ENCODE measurements around the gene IARS1.

Gene IARS1

GRCh38 chr9:92325269-92325990 lies 31.9 kb upstream of the IARS1 start, which contains the start of the genes CENPP and NOL8:
CENPP (plus strand) TSS chr9:92325953.
NOL8 (minus strand) TSS chr9:92325350; CDS start chr9:92324161, 1,189 bp downstream.
- peak within 1 kb of the TSS; percentile 86 for H3K4me2 ChIP-seq (ENCODE audit: insufficient read depth, low read length, poor library complexity, severe bottlenecking)
- peak within 1 kb of the TSS; percentile 31 for H2BK5ac ChIP-seq (ENCODE audit: low read length)
- peaks cover 0 to 31% of the 10 kb centered on the region in 2 donors for H3K36me3 ChIP-seq (replicated peaks in 1 of 2; ENCODE audit: control insufficient read depth in 2 of 2, insufficient read depth in 2 of 2, low read length in 2 of 2)
- no peak within 1 kb of the TSS for H3K14ac ChIP-seq (ENCODE audit: low read length)
- no peak within 1 kb of the TSS for H2BK120ac ChIP-seq (ENCODE audit: low read depth, low read length)
- H3K27ac ChIP-seq (replicated peaks; ENCODE audit: low read length), result peak within 1 kb of the TSS; percentile 76
- peak within 1 kb of the TSS; percentile 72 to 85 for H3K4me3 ChIP-seq (ENCODE audit: low read length in 2 of 2)
- H4K8ac ChIP-seq (ENCODE audit: low read depth, low read length), result no peak within 1 kb of the TSS
- peak within 1 kb of the TSS; percentile 94 for H3K9ac ChIP-seq (ENCODE audit: low read depth, low read length, poor library complexity)
- no peak within 1 kb of the TSS for H2AK5ac ChIP-seq (ENCODE audit: low read depth, low read length)
- no peak within 1 kb of the TSS for H4K91ac ChIP-seq (ENCODE audit: low read depth, low read length, poor library complexity)
- H3K9me3 ChIP-seq (replicated peaks in 1 of 2; ENCODE audit: control insufficient read depth in 2 of 2, insufficient read depth in 1 of 2, low read depth in 1 of 2, low read length in 2 of 2), result no peaks in the 10 kb centered on the region
- H3K18ac ChIP-seq (ENCODE audit: low read length), result peak within 1 kb of the TSS; percentile 80
- peaks cover 4 to 10% of the 10 kb centered on the region in 2 donors for H3K4me1 ChIP-seq (ENCODE audit: control insufficient read depth in 2 of 2, insufficient read depth in 1 of 2, low read depth in 1 of 2, low read length in 2 of 2)
- H3K79me1 ChIP-seq (ENCODE audit: low read depth, low read length), result no peaks in the 10 kb centered on the region
- no peak within 1 kb of the TSS for H2BK15ac ChIP-seq (ENCODE audit: low read length)
- H2AFZ ChIP-seq (ENCODE audit: low read length), result peak within 1 kb of the TSS; percentile 95
- H3K23ac ChIP-seq (ENCODE audit: low read depth, low read length, poor library complexity), result peak within 1 kb of the TSS; percentile 0
- no peak within 1 kb of the TSS for H2BK12ac ChIP-seq (ENCODE audit: low read length)
- peak; percentile 91 for DNase-seq (ENCODE audit: low spot score)
- H3K4ac ChIP-seq (ENCODE audit: low read length), result no peak within 1 kb of the TSS
- H3K27me3 ChIP-seq (ENCODE audit: control insufficient read depth in 3 of 3, insufficient read depth in 3 of 3, low read depth in 1 of 3, low read length in 3 of 3), result no peaks in the 10 kb centered on the region
- WGBS, 2 donors (ENCODE audit: extremely low coverage in 2 of 2, insufficient read length in 2 of 2, insufficient replicate concordance in 1 of 2), result no CpG with 5 or more reads among the region's 55 CpGs

- WGBS, 2 donors (ENCODE audit: extremely low coverage in 2 of 2, insufficient read length in 2 of 2, insufficient replicate concordance in 1 of 2), result no CpG with 5 or more reads among the region's 12 CpGs
- Histone ChIP-seq H2BK15ac (ENCODE audit: low read length) (no peak overlapping the region), H3K23ac (ENCODE audit: low read depth, low read length, poor library complexity) (no peak overlapping the region)
These were observed 31.4 kb upstream of the IARS1 start for GRCh38 chr9:92324889-92325268.

GRCh38 chr9:92324431-92324830 lies 30.9 kb upstream of the IARS1 start:
- Histone ChIP-seq H3K9me3 (replicated peaks in 1 of 2; ENCODE audit: control insufficient read depth in 2 of 2, insufficient read depth in 1 of 2, low read depth in 1 of 2, low read length in 2 of 2) (no peaks in the 10 kb centered on the region), H3K14ac (ENCODE audit: low read length) (no peak overlapping the region), H3K27ac (replicated peaks; ENCODE audit: low read length) (no peak overlapping the region), H2BK5ac (ENCODE audit: low read length) (no peak overlapping the region), H4K91ac (ENCODE audit: low read depth, low read length, poor library complexity) (no peak overlapping the region), H3K27me3 (ENCODE audit: control insufficient read depth in 3 of 3, insufficient read depth in 3 of 3, low read depth in 1 of 3, low read length in 3 of 3) (no peaks in the 10 kb centered on the region), H3K36me3 (replicated peaks in 1 of 2; ENCODE audit: control insufficient read depth in 2 of 2, insufficient read depth in 2 of 2, low read length in 2 of 2) (peaks cover 7 to 41% of the 10 kb centered on the region in 2 donors), H3K4ac (ENCODE audit: low read length) (no peak overlapping the region), H3K79me1 (ENCODE audit: low read depth, low read length) (no peaks in the 10 kb centered on the region), H2BK15ac (ENCODE audit: low read length) (no peak overlapping the region), H3K23ac (ENCODE audit: low read depth, low read length, poor library complexity) (no peak overlapping the region), H3K4me1 (ENCODE audit: control insufficient read depth in 2 of 2, insufficient read depth in 1 of 2, low read depth in 1 of 2, low read length in 2 of 2) (peaks cover 4 to 10% of the 10 kb centered on the region in 2 donors), H2BK12ac (ENCODE audit: low read length) (no peak overlapping the region), H3K4me3 (ENCODE audit: low read length in 2 of 2) (peak overlapping the region; percentile 72 to 85), H3K4me2 (ENCODE audit: insufficient read depth, low read length, poor library complexity, severe bottlenecking) (peak overlapping the region; percentile 76), H4K8ac (ENCODE audit: low read depth, low read length) (no peak overlapping the region), H2AFZ (ENCODE audit: low read length) (peak overlapping the region; percentile 95), H3K9ac (ENCODE audit: low read depth, low read length, poor library complexity) (no peak overlapping the region), H3K18ac (ENCODE audit: low read length) (no peak overlapping the region), H2AK5ac (ENCODE audit: low read depth, low read length) (no peak overlapping the region), H2BK120ac (ENCODE audit: low read depth, low read length) (no peak overlapping the region)
- no peak for DNase-seq (ENCODE audit: low spot score)
- WGBS, 2 donors (ENCODE audit: extremely low coverage in 2 of 2, insufficient read length in 2 of 2, insufficient replicate concordance in 1 of 2), result no CpG with 5 or more reads among the region's 2 CpGs

More at GRCh38 chr9:92324889-92325268, 31.4 kb upstream of the IARS1 start:
- Histone ChIP-seq H3K14ac (ENCODE audit: low read length) (no peak overlapping the region), H3K9ac (ENCODE audit: low read depth, low read length, poor library complexity) (peak overlapping the region; percentile 80), H3K4me3 (ENCODE audit: low read length in 2 of 2) (peak overlapping the region; percentile 72 to 85), H3K27me3 (ENCODE audit: control insufficient read depth in 3 of 3, insufficient read depth in 3 of 3, low read depth in 1 of 3, low read length in 3 of 3) (no peaks in the 10 kb centered on the region), H3K4me1 (ENCODE audit: control insufficient read depth in 2 of 2, insufficient read depth in 1 of 2, low read depth in 1 of 2, low read length in 2 of 2) (peaks cover 4 to 10% of the 10 kb centered on the region in 2 donors), H4K8ac (ENCODE audit: low read depth, low read length) (no peak overlapping the region), H2BK120ac (ENCODE audit: low read depth, low read length) (no peak overlapping the region), H4K91ac (ENCODE audit: low read depth, low read length, poor library complexity) (no peak overlapping the region), H3K4me2 (ENCODE audit: insufficient read depth, low read length, poor library complexity, severe bottlenecking) (peak overlapping the region; percentile 76), H3K4ac (ENCODE audit: low read length) (no peak overlapping the region), H3K36me3 (replicated peaks in 1 of 2; ENCODE audit: control insufficient read depth in 2 of 2, insufficient read depth in 2 of 2, low read length in 2 of 2) (peaks cover 4 to 36% of the 10 kb centered on the region in 2 donors), H3K9me3 (replicated peaks in 1 of 2; ENCODE audit: control insufficient read depth in 2 of 2, insufficient read depth in 1 of 2, low read depth in 1 of 2, low read length in 2 of 2) (no peaks in the 10 kb centered on the region), H3K18ac (ENCODE audit: low read length) (no peak overlapping the region), H2BK12ac (ENCODE audit: low read length) (no peak overlapping the region), H3K79me1 (ENCODE audit: low read depth, low read length) (no peaks in the 10 kb centered on the region), H3K27ac (replicated peaks; ENCODE audit: low read length) (no peak overlapping the region), H2AK5ac (ENCODE audit: low read depth, low read length) (no peak overlapping the region), H2BK5ac (ENCODE audit: low read length) (no peak overlapping the region), H2AFZ (ENCODE audit: low read length) (peak overlapping the region; percentile 95)
- no peak for DNase-seq (ENCODE audit: low spot score)

- Histone ChIP-seq H3K9me3 (replicated peaks in 1 of 2; ENCODE audit: control insufficient read depth in 2 of 2, insufficient read depth in 1 of 2, low read depth in 1 of 2, low read length in 2 of 2) (no peaks in the 10 kb centered on the region), H3K27me3 (ENCODE audit: control insufficient read depth in 3 of 3, insufficient read depth in 3 of 3, low read depth in 1 of 3, low read length in 3 of 3) (no peaks in the 10 kb centered on the region), H3K27ac (replicated peaks; ENCODE audit: low read length) (no peak overlapping the region), H3K36me3 (replicated peaks in 1 of 2; ENCODE audit: control insufficient read depth in 2 of 2, insufficient read depth in 2 of 2, low read length in 2 of 2) (peaks cover 27 to 95% of the 10 kb centered on the region in 2 donors), H3K4me2 (ENCODE audit: insufficient read depth, low read length, poor library complexity, severe bottlenecking) (no peak overlapping the region), H3K18ac (ENCODE audit: low read length) (no peak overlapping the region), H4K91ac (ENCODE audit: low read depth, low read length, poor library complexity) (no peak overlapping the region), H2AFZ (ENCODE audit: low read length) (no peak overlapping the region), H2BK120ac (ENCODE audit: low read depth, low read length) (no peak overlapping the region), H2BK15ac (ENCODE audit: low read length) (no peak overlapping the region), H3K23ac (ENCODE audit: low read depth, low read length, poor library complexity) (no peak overlapping the region), H2BK5ac (ENCODE audit: low read length) (no peak overlapping the region), H3K9ac (ENCODE audit: low read depth, low read length, poor library complexity) (no peak overlapping the region), H3K4me3 (ENCODE audit: low read length in 2 of 2) (no peak overlapping the region), H2AK5ac (ENCODE audit: low read depth, low read length) (no peak overlapping the region), H3K14ac (ENCODE audit: low read length) (no peak overlapping the region), H3K4ac (ENCODE audit: low read length) (no peak overlapping the region), H2BK12ac (ENCODE audit: low read length) (no peak overlapping the region), H3K79me1 (ENCODE audit: low read depth, low read length) (peaks cover 2% of the 10 kb centered on the region), H4K8ac (ENCODE audit: low read depth, low read length) (no peak overlapping the region), H3K4me1 (ENCODE audit: control insufficient read depth in 2 of 2, insufficient read depth in 1 of 2, low read depth in 1 of 2, low read length in 2 of 2) (no peaks in the 10 kb centered on the region)
- DNase-seq (ENCODE audit: low spot score), result no peak
- 100% methylated on average over 2 of the region's 5 CpGs; no CpG with 5 or more reads in 1 of the 2 donors for WGBS, 2 donors (ENCODE audit: extremely low coverage in 2 of 2, insufficient read length in 2 of 2, insufficient replicate concordance in 1 of 2)
These were observed 22.0 kb upstream of the IARS1 start for GRCh38 chr9:92315456-92315855.
